ENCODE results near the gene THRB. TPM values are rescaled to one million over a fixed set of nuclear protein-coding genes. Genes with fewer than 3 reads are reported as not detected.

Gene THRB
- total and polyA plus RNA-seq, 10 donors, result 1.00 to 26.6 (median 16.2) TPM

GRCh38 chr3:24372559-24373197 lies 122.0 kb downstream of the THRB start:
- no peaks in the 10 kb centered on the region for H3K27me3 ChIP-seq (replicated peaks in 1 of 7)
- no peak overlapping the region for H3K4me3 ChIP-seq
- no peak for DNase-seq
- 88 to 93% (median 91%) methylated on average over 3 of the region's 3 CpGs for WGBS, 5 donors
- H3K36me3 ChIP-seq, result no peaks in the 10 kb centered on the region
- H3K9me3 ChIP-seq, result no peaks in the 10 kb centered on the region
- H3K4me1 ChIP-seq, result no peaks in the 10 kb centered on the region
- intact Hi-C loops (cut with DNase I; ENCODE audit: low total_unique reads), result no loop called here
- no peak overlapping the region for H3K27ac ChIP-seq
- TF ChIP-seq POLR2AphosphoS5 (IDR thresholded peaks at IDR 0.05) (no peak), CTCF (IDR thresholded peaks at IDR 0.05 in 8 of 11, conservative IDR thresholded peaks at IDR 0.05 in 3 of 11) (no peak), POLR2A (IDR thresholded peaks at IDR 0.05) (no peak)

GRCh38 chr3:24370352-24371090 lies 124.1 kb downstream of the THRB start:
- intact Hi-C loops (cut with DNase I; ENCODE audit: low total_unique reads), result no loop called here
- H3K27ac ChIP-seq, result no peak overlapping the region
- no peaks in the 10 kb centered on the region for H3K9me3 ChIP-seq
- peaks cover 0 to 7% (median 4%) of the 10 kb centered on the region in 6 donors for H3K4me1 ChIP-seq
- no peaks in the 10 kb centered on the region for H3K27me3 ChIP-seq (replicated peaks in 1 of 7)
- TF ChIP-seq POLR2AphosphoS5 (IDR thresholded peaks at IDR 0.05), result no peak
- no peak for TF ChIP-seq CTCF (IDR thresholded peaks at IDR 0.05 in 8 of 11, conservative IDR thresholded peaks at IDR 0.05 in 3 of 11)
- no peak for TF ChIP-seq POLR2A (IDR thresholded peaks at IDR 0.05)
- no peaks in the 10 kb centered on the region for H3K36me3 ChIP-seq
- 76 to 89% (median 83%) methylated on average over 4 of the region's 4 CpGs for WGBS, 5 donors
- H3K4me3 ChIP-seq, result no peak overlapping the region
- DNase-seq, result no peak

GRCh38 chr3:24368605-24369004 lies 126.0 kb downstream of the THRB start:
- intact Hi-C loops (cut with DNase I; ENCODE audit: low total_unique reads), result no loop called here
- Histone ChIP-seq H3K36me3 (no peaks in the 10 kb centered on the region), H3K4me3 (no peak overlapping the region), H3K4me1 (peaks cover 0 to 17% (median 9%) of the 10 kb centered on the region in 6 donors), H3K9me3 (no peaks in the 10 kb centered on the region), H3K27ac (no peak overlapping the region), H3K27me3 (replicated peaks in 1 of 7) (no peaks in the 10 kb centered on the region)
- DNase-seq, result no peak
- 29 to 67% (median 49%) methylated on average over 2 of the region's 2 CpGs for WGBS, 5 donors
- TF ChIP-seq CTCF (IDR thresholded peaks at IDR 0.05 in 8 of 11, conservative IDR thresholded peaks at IDR 0.05 in 3 of 11) (no peak), POLR2AphosphoS5 (IDR thresholded peaks at IDR 0.05) (no peak), POLR2A (IDR thresholded peaks at IDR 0.05) (no peak)

- Histone ChIP-seq H3K27ac (no peak overlapping the region), H3K4me1 (peaks cover 0 to 17% (median 9%) of the 10 kb centered on the region in 6 donors), H3K27me3 (replicated peaks in 1 of 7) (no peaks in the 10 kb centered on the region), H3K9me3 (no peaks in the 10 kb centered on the region), H3K4me3 (no peak overlapping the region), H3K36me3 (no peaks in the 10 kb centered on the region)
- intact Hi-C loops (cut with DNase I; ENCODE audit: low total_unique reads), result no loop called here
- no peak for DNase-seq
- TF ChIP-seq CTCF (IDR thresholded peaks at IDR 0.05 in 8 of 11, conservative IDR thresholded peaks at IDR 0.05 in 3 of 11) (no peak), POLR2AphosphoS5 (IDR thresholded peaks at IDR 0.05) (no peak), POLR2A (IDR thresholded peaks at IDR 0.05) (no peak)
- WGBS, 5 donors, result 76 to 91% (median 86%) methylated on average over 2 of the region's 2 CpGs
Observed at GRCh38 chr3:24367664-24368264, 126.9 kb downstream of the THRB start.
